Cardiac muscle cell (in vitro differentiated cells and primary cell): ENCODE data around the gene PXMP2. TPM values are rescaled to one million over a fixed set of nuclear protein-coding genes. Genes with fewer than 3 reads are reported as not detected.

ENCODE experiments used
- DNase-seq, 2 donors: peaks; one replicate each; pipeline versions ENCODE4 v3.0.0 to v3.0.0-alpha.2; 2010 to 2017; ENCODE audit warnings: low read depth in 1 of 2, low spot score in 1 of 2
- H3K27ac ChIP-seq: fragments of 200-600 bp; sonication (generic); 2 replicates; pipeline ENCODE4 v1.5.1; 2016
- H3K27me3 ChIP-seq: fragments of 200-600 bp; sonication (generic); 2 replicates; pipeline ENCODE4 v1.6.0; 2016; ENCODE audit warnings: control low read depth
- H3K36me3 ChIP-seq: fragments of 200-600 bp; sonication (generic); 2 replicates; pipeline ENCODE4 v1.5.1; 2016; ENCODE audit warnings: control low read depth
- H3K4me1 ChIP-seq: fragments of 200-600 bp; sonication (generic); 2 replicates; pipeline ENCODE4 v1.8.1; 2017; ENCODE audit warnings: low read depth, mild to moderate bottlenecking, mixed run types
- H3K4me3 ChIP-seq: fragments of 200-600 bp; sonication (generic); 2 replicates; pipeline ENCODE4 v1.5.1; 2016; ENCODE audit warnings: mild to moderate bottlenecking
- H3K9me3 ChIP-seq: fragments of 200-600 bp; sonication (generic); 2 replicates; pipeline ENCODE4 v1.5.1; 2017; ENCODE audit warnings: low read depth, mild to moderate bottlenecking, control low read depth
- CTCF ChIP-seq: IDR thresholded peaks from 2 replicates; pipeline ENCODE4 v1.5.1; 2012; ENCODE audit warnings: low read depth, mild to moderate bottlenecking, low read length
- polyA plus RNA-seq: library from polyadenylated mRNA; unstranded; fragments of >200 nt; fragmentation: Nextera tagmentation; extraction: Ambion mirVana; gene quantifications from 2 replicates; pipeline ENCODE4 v1.2.1, GENCODE V29; 2016
- total RNA-seq: library from RNA; depleted of rRNA; stranded (reverse); fragments of >200 nt; gene quantifications from 2 replicates; pipeline ENCODE4 v1.2.3, GENCODE V29; 2016

Gene PXMP2
- total and polyA plus RNA-seq, 2 experiments from 2014 or later: 41.6 to 111 TPM

GRCh38 chr12:132729541-132730320 is 42.3 kb downstream of the PXMP2 start:
- Histone ChIP-seq H3K27ac (no peak overlapping the region), H3K36me3 (peaks cover 66% of the 10 kb centered on the region), H3K27me3 (no peaks in the 10 kb centered on the region), H3K4me1 (no peaks in the 10 kb centered on the region), H3K9me3 (no peaks in the 10 kb centered on the region), H3K4me3 (no peak overlapping the region)
- no peak for DNase-seq
- TF ChIP-seq CTCF: no peak

- Histone ChIP-seq H3K27ac (no peak overlapping the region), H3K9me3 (no peaks in the 10 kb centered on the region), H3K4me1 (no peaks in the 10 kb centered on the region), H3K27me3 (no peaks in the 10 kb centered on the region), H3K4me3 (no peak overlapping the region), H3K36me3 (peaks cover 69% of the 10 kb centered on the region)
- DNase-seq: no peak
- no peak for TF ChIP-seq CTCF
Measured at GRCh38 chr12:132730353-132730752, 43.0 kb downstream of the PXMP2 start.

GRCh38 chr12:132731574-132731973 is 44.2 kb downstream of the PXMP2 start:
- no peak for DNase-seq
- TF ChIP-seq CTCF: no peak
- no peaks in the 10 kb centered on the region for H3K27me3 ChIP-seq
- H3K27ac ChIP-seq: no peak overlapping the region
- H3K9me3 ChIP-seq: no peaks in the 10 kb centered on the region
- no peaks in the 10 kb centered on the region for H3K4me1 ChIP-seq
- no peak overlapping the region for H3K4me3 ChIP-seq
- H3K36me3 ChIP-seq: peaks cover 67% of the 10 kb centered on the region

GRCh38 chr12:132734206-132734605 is 46.8 kb downstream of the PXMP2 start:
- Histone ChIP-seq H3K36me3 (peaks cover 64% of the 10 kb centered on the region), H3K27me3 (no peaks in the 10 kb centered on the region), H3K27ac (no peak overlapping the region), H3K4me3 (no peak overlapping the region), H3K4me1 (no peaks in the 10 kb centered on the region), H3K9me3 (no peaks in the 10 kb centered on the region)
- no peak for DNase-seq
- no peak for TF ChIP-seq CTCF

GRCh38 chr12:132735496-132735895 is 48.1 kb downstream of the PXMP2 start:
- TF ChIP-seq CTCF: no peak
- DNase-seq: no peak
- H3K27ac ChIP-seq: no peak overlapping the region
- no peaks in the 10 kb centered on the region for H3K9me3 ChIP-seq
- H3K4me3 ChIP-seq: no peak overlapping the region
- no peaks in the 10 kb centered on the region for H3K27me3 ChIP-seq
- H3K36me3 ChIP-seq: peaks cover 71% of the 10 kb centered on the region
- H3K4me1 ChIP-seq: peaks cover 1% of the 10 kb centered on the region
